Measurements from ENCODE around the gene TMC8.

TMC8 gene

GRCh38 chr17:78131172-78132083, 857 bp downstream of the TMC8 start:
- in situ Hi-C loops (cut with HindIII; ENCODE audit: low sequenced_read_pairs) = no loop called here
- TF ChIP-seq, protein P1, sequence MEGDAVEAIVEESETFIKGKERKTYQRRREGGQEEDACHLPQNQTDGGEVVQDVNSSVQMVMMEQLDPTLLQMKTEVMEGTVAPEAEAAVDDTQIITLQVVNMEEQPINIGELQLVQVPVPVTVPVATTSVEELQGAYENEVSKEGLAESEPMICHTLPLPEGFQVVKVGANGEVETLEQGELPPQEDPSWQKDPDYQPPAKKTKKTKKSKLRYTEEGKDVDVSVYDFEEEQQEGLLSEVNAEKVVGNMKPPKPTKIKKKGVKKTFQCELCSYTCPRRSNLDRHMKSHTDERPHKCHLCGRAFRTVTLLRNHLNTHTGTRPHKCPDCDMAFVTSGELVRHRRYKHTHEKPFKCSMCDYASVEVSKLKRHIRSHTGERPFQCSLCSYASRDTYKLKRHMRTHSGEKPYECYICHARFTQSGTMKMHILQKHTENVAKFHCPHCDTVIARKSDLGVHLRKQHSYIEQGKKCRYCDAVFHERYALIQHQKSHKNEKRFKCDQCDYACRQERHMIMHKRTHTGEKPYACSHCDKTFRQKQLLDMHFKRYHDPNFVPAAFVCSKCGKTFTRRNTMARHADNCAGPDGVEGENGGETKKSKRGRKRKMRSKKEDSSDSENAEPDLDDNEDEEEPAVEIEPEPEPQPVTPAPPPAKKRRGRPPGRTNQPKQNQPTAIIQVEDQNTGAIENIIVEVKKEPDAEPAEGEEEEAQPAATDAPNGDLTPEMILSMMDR (IDR thresholded peaks at IDR 0.05; ENCODE audit: low read depth, low read length, missing control alignments) = no peak
- DNase-seq (ENCODE audit: low read depth) = no peak
- H3K4me3 ChIP-seq (ENCODE audit: low read depth, low read length) = no peak overlapping the region

GRCh38 chr17:78132084-78132676, 1.6 kb downstream of the TMC8 start:
- TF ChIP-seq, protein P1 (IDR thresholded peaks at IDR 0.05; ENCODE audit: low read depth, low read length, missing control alignments) = no peak
- no peak overlapping the region for H3K4me3 ChIP-seq (ENCODE audit: low read depth, low read length)
- in situ Hi-C loops (cut with HindIII; ENCODE audit: low sequenced_read_pairs) = no loop called here
- DNase-seq (ENCODE audit: low read depth) = no peak

GRCh38 chr17:78132767-78133178, 2.2 kb downstream of the TMC8 start:
- TF ChIP-seq, protein P1 (IDR thresholded peaks at IDR 0.05; ENCODE audit: low read depth, low read length, missing control alignments) = no peak
- no peak for DNase-seq (ENCODE audit: low read depth)
- in situ Hi-C loops (cut with HindIII; ENCODE audit: low sequenced_read_pairs) = no loop called here
- no peak overlapping the region for H3K4me3 ChIP-seq (ENCODE audit: low read depth, low read length)

- no peak overlapping the region for H3K4me3 ChIP-seq (ENCODE audit: low read depth, low read length)
- TF ChIP-seq, protein P1 (IDR thresholded peaks at IDR 0.05; ENCODE audit: low read depth, low read length, missing control alignments) = no peak
- DNase-seq (ENCODE audit: low read depth) = no peak
- in situ Hi-C loops (cut with HindIII; ENCODE audit: low sequenced_read_pairs) = no loop called here
These were observed 2.8 kb downstream of the TMC8 start for GRCh38 chr17:78133179-78133951.

DNA sequence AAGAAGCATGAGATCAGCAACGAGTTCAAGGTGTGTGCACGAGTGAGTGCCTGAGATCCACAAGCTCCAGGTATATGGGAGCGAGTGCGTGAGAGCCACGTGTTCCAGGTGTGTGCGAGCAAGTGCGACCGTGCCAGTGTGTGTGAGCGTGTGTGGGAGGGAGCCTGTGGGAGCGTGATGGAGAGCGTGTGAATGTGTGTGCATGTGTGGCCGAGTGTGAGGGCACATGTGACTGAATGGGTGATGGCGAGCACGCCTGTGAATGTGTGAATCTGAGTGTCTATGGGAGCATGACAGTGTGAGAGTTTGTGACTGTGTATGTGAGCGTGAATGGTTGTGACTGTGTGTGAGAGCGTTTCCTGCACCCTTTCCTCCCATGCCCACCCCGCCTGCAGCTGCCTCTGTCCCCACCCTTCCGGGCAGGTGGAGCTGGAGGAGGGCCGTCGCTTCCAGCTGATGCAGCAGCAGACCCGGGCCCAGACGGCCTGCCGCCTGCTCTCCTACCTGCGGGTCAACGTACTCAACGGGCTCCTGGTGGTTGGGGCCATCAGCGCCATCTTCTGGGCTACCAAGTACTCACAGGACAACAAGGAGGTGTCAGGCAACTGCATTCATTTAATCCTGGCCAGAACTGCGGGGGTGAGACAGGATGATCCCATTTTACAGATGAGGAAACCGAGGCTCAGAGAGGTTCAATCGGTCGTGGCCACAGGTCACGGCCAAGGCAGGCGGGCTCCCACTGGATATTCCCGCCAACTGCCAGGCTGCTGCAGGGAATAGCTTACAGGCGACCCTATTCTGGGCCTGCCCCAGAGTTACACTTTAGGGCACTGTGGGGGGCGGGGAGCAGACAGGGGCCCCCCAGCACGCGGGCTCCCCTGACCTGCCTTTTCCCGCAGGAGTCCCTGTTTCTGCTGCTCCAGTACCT, 3.7 kb downstream of the TMC8 start:
- no peak for DNase-seq (ENCODE audit: low read depth)
- H3K4me3 ChIP-seq (ENCODE audit: low read depth, low read length) = no peak overlapping the region

More for the DNA sequence above, 3.7 kb downstream of the TMC8 start:
- in situ Hi-C loops (cut with HindIII; ENCODE audit: low sequenced_read_pairs) = no loop called here
- TF ChIP-seq, protein P1 (IDR thresholded peaks at IDR 0.05; ENCODE audit: low read depth, low read length, missing control alignments) = peak; percentile 48

All from astrocyte of the cerebellum (primary cell).